Esophagus (tissue), 2 donors: ENCODE results near the gene LRRN4CL. TPM values are rescaled to one million over a fixed set of nuclear protein-coding genes. Genes with fewer than 3 reads are reported as not detected.
"Not testable (repeated sequence)": the region's sequence is repeated elsewhere in the genome, so short reads cannot be mapped to it uniquely, and the experiment has no call there.

Source experiments
- H3K27ac ChIP-seq, 2 donors: one replicate each; pipeline ENCODE4 v1.5.1; 2013; ENCODE audit warnings: low read depth in 2 of 2, mild to moderate bottlenecking in 2 of 2, inconsistent platforms in 1 of 2, low read length in 1 of 2, moderate library complexity in 1 of 2
- H3K27me3 ChIP-seq, 2 donors: one replicate each; pipeline ENCODE4 v1.6.1; 2013; ENCODE audit warnings: low read length in 2 of 2, control low read depth in 1 of 2, mild to moderate bottlenecking in 1 of 2; ENCODE audit not compliant: insufficient read depth in 2 of 2, control insufficient read depth in 1 of 2
- H3K36me3 ChIP-seq, 2 donors: one replicate each; pipeline ENCODE4 v1.6.1; 2013; ENCODE audit warnings: low read length in 1 of 2; ENCODE audit not compliant: control insufficient read depth in 2 of 2, insufficient read depth in 2 of 2
- H3K4me1 ChIP-seq, 2 donors: one replicate each; pipeline ENCODE4 v1.6.1; 2013; ENCODE audit warnings: low read length in 1 of 2; ENCODE audit not compliant: control insufficient read depth in 2 of 2, insufficient read depth in 2 of 2
- H3K4me3 ChIP-seq, 2 donors: one replicate each; pipeline ENCODE4 v1.5.1; 2013; ENCODE audit warnings: low read length in 2 of 2, mild to moderate bottlenecking in 2 of 2, low read depth in 1 of 2, moderate library complexity in 1 of 2
- H3K9me3 ChIP-seq, 2 donors: one replicate each; pipeline ENCODE4 v1.6.1; 2013; ENCODE audit warnings: mild to moderate bottlenecking in 2 of 2, low read depth in 1 of 2, low read length in 1 of 2, moderate library complexity in 1 of 2; ENCODE audit not compliant: control insufficient read depth in 2 of 2, insufficient read depth in 1 of 2
- WGBS, 2 donors: extraction: QIAGEN DNeasy Blood & Tissue Kit; methylation state at CpG; one replicate each; pipeline ENCODE4 v1.1.7; 2013; 5-methylcytosine and 5-hydroxymethylcytosine counted together
- polyA plus RNA-seq, 2 donors: library from polyadenylated mRNA; stranded (reverse); fragments of 200-250 nt; gene quantifications; one replicate each; pipeline ENCODE4 v1.2.3, GENCODE V29; 2013
- donor health status: healthy with polysubstance abuse.
- donor health status: Bipolar disorder and iron deficiency.

LRRN4CL gene
- 1 to 10 TPM; 1.4 to 2.4 TPM for polyA plus RNA-seq

GRCh38 chr11:62689421-62690183 is at the start of gene LRRN4CL:
TSS of gene LRRN4CL (minus strand) at chr11:62689530. CDS start at chr11:62688508, 1,022 bp downstream.
- 27 to 29% methylated on average over 11 of the region's 11 CpGs for WGBS, 2 donors
- Histone ChIP-seq H3K27me3 (no peaks in the 10 kb centered on the region), H3K4me3 (no peak within 1 kb of the TSS), H3K9me3 (no peaks in the 10 kb centered on the region), H3K36me3 (peaks cover 5 to 26% of the 10 kb centered on the region in 2 donors), H3K27ac (peak within 1 kb of the TSS; percentile 40 to 76), H3K4me1 (no peaks in the 10 kb centered on the region)

DNA sequence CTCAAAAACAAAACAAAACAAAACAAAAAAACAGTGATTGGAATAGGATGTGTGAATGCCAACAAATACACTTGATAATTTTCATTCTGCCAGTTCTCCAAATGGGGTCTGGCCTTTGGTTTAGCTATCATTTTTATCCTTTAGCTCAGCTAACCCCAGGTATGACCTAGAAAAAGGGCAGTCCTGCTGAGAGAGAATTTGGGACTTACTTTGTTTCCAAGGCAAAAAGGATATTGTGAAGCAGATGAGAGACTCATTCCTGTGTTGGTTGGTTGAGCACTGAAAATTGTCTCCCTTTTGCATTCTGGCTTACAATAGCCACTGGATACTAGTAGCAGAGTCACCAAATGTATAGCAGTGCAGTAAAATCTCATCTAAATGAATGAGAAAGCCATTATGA is 47.9 kb upstream of the LRRN4CL start:
- Histone ChIP-seq H3K27ac (no peak overlapping the region), H3K27me3 (no peaks in the 10 kb centered on the region), H3K9me3 (no peaks in the 10 kb centered on the region), H3K4me3 (no peak overlapping the region), H3K36me3 (peaks cover 3 to 8% of the 10 kb centered on the region in 2 donors), H3K4me1 (no peaks in the 10 kb centered on the region)

DNA sequence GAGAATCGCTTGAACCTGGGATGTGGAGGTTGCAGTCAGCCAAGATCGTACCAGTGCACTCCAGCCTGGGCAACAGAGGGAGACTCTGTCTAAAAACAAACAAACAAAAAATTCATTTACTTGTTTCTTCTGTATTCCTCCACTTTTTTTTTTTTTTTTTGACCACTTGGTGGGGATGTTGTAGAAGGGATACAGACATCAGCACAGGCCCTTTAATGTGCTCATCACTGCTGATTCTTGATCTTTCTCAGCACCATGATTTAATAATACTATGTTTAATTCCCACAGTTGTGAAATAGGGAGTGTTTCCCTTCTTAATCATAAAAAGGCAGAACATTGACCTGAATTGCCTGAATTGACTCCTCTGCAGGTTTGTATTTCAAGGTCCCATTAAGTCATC is 43.5 kb upstream of the LRRN4CL start:
- H3K9me3 ChIP-seq, result no peaks in the 10 kb centered on the region
- H3K27ac ChIP-seq, result no peak overlapping the region
- H3K4me3 ChIP-seq, result no peak overlapping the region
- peaks cover 3 to 5% of the 10 kb centered on the region in 2 donors for H3K36me3 ChIP-seq
- no peaks in the 10 kb centered on the region for H3K4me1 ChIP-seq
- no peaks in the 10 kb centered on the region for H3K27me3 ChIP-seq
- 72 to 76% methylated on average over 2 of the region's 2 CpGs for WGBS, 2 donors

GRCh38 chr11:62730076-62730475 is 40.7 kb upstream of the LRRN4CL start:
- peak overlapping the region; percentile 7 to 52 for H3K27ac ChIP-seq
- H3K27me3 ChIP-seq, H3K36me3 ChIP-seq, H3K4me1 ChIP-seq, H3K9me3 ChIP-seq: not testable (repeated sequence)
- WGBS, 2 donors, result 50 to 74% methylated on average over 14 of the region's 14 CpGs
- H3K4me3 ChIP-seq, result peak overlapping the region in 1 of 2 donors; percentile 88

GRCh38 chr11:62728171-62728988 is 39.0 kb upstream of the LRRN4CL start, which contains the start of gene TTC9C:
TSS of gene TTC9C (plus strand) at chr11:62728486. CDS start at chr11:62728849, 363 bp downstream.
- 0 to 1% methylated on average over 29 of the region's 29 CpGs for WGBS, 2 donors

DNA sequence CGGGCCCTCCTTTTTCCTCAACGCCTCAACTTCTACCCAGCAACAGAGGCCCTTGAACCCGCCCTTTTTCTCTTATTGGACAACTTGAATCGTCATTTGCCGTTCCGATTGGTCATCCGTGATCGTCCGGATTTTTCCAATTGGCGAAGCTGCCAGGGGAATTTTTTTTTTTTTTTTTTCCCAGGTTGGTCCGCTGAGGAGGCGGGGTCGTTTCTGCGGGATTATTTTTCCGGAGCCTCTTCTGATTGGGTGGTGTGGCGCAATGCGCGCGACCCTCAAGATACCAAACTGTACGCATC is 38.5 kb upstream of the LRRN4CL start:
- Histone ChIP-seq H3K36me3 (peaks cover 1 to 5% of the 10 kb centered on the region in 2 donors), H3K27ac (peak overlapping the region; percentile 97 to 100), H3K27me3 (no peaks in the 10 kb centered on the region), H3K9me3 (no peaks in the 10 kb centered on the region), H3K4me3 (peak overlapping the region; percentile 88 to 96), H3K4me1 (no peaks in the 10 kb centered on the region)
- 0 to 1% methylated on average over 20 of the region's 20 CpGs for WGBS, 2 donors

More at GRCh38 chr11:62728171-62728988, 39.0 kb upstream of the LRRN4CL start, which contains the start of gene TTC9C:
- Histone ChIP-seq H3K4me3 (peak within 1 kb of the TSS; percentile 88 to 96), H3K9me3 (no peaks in the 10 kb centered on the region), H3K36me3 (peaks cover 0 to 2% of the 10 kb centered on the region in 2 donors), H3K4me1 (no peaks in the 10 kb centered on the region), H3K27me3 (no peaks in the 10 kb centered on the region), H3K27ac (peak within 1 kb of the TSS; percentile 97 to 100)

DNA sequence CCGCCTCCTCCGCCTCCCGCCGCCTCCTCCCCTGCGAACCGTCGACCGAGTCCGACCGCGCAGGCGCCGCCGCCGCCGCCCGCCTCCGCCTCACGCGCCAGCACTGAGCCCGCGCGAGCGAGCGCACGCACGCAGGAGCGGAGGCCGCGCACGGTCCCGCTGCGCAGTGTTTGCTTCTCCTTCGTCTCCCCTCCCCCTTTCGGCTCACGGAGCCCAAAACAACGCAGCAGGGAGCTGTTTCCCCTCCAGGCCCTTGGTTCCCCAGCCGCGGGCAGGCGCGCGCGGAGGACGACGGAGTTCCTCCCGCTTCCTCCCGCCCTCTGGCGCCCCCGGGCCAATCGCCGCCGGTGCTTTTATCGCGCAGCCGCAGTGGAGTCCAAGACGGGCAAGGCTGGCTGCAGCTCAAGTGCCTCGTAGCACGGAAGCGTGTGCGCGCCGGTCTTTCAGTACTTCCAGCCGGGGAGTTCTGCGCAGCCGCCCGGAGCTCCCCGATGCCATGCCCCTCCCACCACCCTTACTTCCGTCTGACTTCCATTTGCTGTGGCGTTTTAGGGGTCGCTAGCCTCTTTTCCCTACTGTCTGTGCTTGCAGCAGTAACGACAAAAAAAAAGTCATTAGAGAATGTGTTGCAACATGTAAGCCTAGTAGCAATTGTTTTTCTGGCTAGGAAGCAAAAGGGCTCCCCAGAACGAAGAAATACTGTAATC is 38.0 kb upstream of the LRRN4CL start, which contains the start of gene HNRNPUL2:
Gene HNRNPUL2 (minus strand): TSS at position 293 of the 707 bp plus-strand sequence. CDS start 301 bp downstream, outside the sequence.
- no peaks in the 10 kb centered on the region for H3K9me3 ChIP-seq
- peaks cover 6 to 10% of the 10 kb centered on the region in 2 donors for H3K36me3 ChIP-seq
- 0% methylated on average over 72 of the region's 72 CpGs for WGBS, 2 donors
- peak within 1 kb of the TSS; percentile 97 to 100 for H3K27ac ChIP-seq
- no peaks in the 10 kb centered on the region for H3K27me3 ChIP-seq
- H3K4me3 ChIP-seq, result peak within 1 kb of the TSS; percentile 88 to 96
- H3K4me1 ChIP-seq, result no peaks in the 10 kb centered on the region

DNA sequence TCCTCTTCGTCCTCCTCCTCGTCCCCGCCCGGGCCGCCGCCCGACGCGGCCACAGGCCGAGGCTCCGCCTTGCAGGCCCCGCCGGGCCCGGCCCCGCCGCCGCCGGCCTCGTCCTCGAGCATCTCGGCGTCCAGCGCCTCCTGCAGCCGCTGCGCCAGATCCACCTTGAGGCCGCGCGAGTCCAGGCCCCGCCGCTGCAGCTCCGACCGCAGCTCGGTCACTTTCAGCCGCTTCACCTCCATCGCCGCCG is 37.5 kb upstream of the LRRN4CL start:
- no peaks in the 10 kb centered on the region for H3K4me1 ChIP-seq
- H3K9me3 ChIP-seq, result no peaks in the 10 kb centered on the region
- peaks cover 11 to 14% of the 10 kb centered on the region in 2 donors for H3K36me3 ChIP-seq
- no peaks in the 10 kb centered on the region for H3K27me3 ChIP-seq
- H3K4me3 ChIP-seq, result peak overlapping the region; percentile 88 to 96
- WGBS, 2 donors, result 0% methylated on average over 31 to 37 of the region's 37 CpGs
- peak overlapping the region; percentile 97 to 99 for H3K27ac ChIP-seq

- peak overlapping the region; percentile 97 to 99 for H3K27ac ChIP-seq
- H3K4me3 ChIP-seq, result peak overlapping the region; percentile 88 to 96
- peaks cover 14 to 16% of the 10 kb centered on the region in 2 donors for H3K36me3 ChIP-seq
- H3K9me3 ChIP-seq, result no peaks in the 10 kb centered on the region
- no peaks in the 10 kb centered on the region for H3K4me1 ChIP-seq
- no peaks in the 10 kb centered on the region for H3K27me3 ChIP-seq
- WGBS, 2 donors, result 0% methylated on average over 37 to 51 of the region's 51 CpGs
These were observed 37.0 kb upstream of the LRRN4CL start for GRCh38 chr11:62726156-62726914.
